Raji (cell line): ENCODE data around the gene USP10.

ENCODE experiments used
- POLR2A ChIP-seq: IDR thresholded peaks from 2 replicates; pipeline ENCODE4 v1.6.1; 2011; ENCODE audit warnings: low read depth, low read length, control low read depth; ENCODE audit not compliant: insufficient read depth

Gene USP10

DNA sequence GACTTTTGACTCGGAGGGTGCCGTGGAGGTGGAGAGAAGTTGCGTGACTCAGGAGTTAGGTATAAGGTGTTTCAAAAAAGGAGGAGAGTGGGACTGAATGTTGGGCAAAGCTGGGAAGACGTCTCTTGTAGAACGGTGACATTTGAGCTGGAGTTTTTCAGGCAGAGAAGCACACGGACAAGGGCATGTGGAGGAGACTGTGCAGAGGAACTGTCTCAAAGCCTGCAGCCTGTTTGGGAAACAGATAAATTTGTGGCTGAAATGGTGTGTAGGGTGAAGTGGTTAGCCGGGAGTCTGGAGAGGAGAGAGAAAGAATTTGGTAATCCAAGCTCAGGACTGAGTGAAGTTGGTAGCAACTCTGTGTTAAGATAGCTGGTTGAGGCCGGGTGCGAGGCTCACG lies 9.8 kb downstream of the USP10 start:
- no peak for TF ChIP-seq POLR2A

DNA sequence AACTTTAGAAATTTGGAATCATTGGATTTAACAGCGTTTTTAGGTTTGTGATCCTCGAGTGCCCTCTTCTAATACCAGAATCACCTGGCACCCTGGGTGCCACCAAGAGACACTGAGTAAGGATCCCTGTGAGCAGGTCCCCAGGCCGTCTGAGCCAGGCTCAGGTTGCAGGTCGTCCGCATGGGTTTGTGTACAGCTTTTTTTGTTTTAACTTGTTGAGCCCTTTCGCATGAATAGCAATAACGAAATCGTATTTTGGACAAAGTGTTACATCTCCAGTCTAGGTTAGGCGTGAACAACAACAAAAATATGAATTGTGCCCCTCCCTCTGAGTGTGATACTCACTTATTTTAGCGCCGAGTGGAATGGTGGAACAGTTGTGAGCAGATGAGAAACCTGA lies 10.9 kb downstream of the USP10 start:
- no peak for TF ChIP-seq POLR2A

DNA sequence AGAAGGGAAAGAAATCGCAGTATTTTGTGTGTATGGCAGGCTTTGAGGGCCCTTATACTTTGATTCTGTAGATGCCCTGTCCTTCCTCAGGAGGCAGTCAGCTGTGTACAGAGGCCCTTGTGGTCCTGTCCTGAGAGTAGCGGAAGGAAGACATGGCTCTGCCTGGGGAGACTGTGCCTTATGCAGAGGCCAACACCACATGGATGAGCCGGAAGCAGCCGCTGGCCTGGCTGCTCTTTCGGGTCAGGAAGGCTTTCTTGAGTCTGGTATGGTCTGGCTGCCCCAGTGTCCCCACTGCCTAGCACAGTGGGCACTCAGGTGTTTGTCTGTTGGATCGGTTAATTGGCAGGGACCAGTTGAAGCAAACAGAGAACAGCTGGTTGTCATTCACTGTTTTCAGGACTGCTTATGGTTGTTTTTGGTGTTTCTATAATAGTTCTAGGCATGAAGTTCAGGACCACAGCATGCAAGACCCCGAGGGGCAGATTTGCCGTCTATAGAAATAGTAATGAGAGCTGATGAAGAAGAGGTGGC lies 12.4 kb downstream of the USP10 start:
- no peak for TF ChIP-seq POLR2A

DNA sequence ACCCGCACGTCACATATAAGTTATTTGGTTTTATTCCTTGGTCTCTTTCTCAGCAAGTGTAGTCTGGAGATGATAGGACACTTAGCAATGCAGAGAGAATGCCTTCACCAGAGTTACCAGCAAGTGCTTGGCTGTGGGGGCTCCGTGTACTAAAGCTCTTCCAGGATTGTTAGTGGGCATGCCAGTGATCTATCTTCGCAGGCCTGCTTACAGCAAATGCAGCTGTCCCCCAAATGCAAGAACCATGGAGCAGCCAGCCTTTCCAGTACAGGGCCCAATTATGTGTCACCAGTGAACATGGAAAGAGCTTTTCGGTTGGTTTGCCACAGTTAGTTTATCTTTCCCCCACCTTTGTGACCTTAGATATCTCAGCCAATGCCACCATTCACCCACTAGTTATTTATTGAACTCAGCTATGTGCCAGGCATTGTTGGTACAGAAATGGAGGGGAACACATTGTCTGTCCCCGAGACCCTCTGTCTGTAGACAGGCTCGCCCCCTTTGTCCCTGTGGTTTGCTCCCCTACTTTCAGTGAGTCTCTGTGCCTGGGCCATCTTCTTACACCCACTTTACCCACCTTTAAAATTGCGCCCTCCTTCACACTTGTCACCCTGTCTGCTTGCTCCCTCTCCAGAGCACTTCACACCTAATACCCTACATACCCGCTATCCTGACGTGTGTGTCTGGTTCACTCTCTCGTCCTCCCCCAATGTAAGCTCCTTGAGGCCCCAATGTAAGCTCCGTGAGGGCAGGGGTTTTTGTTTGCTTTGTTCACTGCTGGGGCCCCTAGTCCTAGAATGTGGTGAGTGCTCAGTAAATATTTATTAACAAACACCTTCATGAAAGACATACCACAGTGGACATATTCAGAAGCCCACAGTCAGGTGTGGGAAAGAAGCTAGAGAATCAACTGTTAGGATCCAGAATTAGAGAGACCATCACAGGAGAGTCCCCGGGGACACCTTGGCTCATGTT lies 13.3 kb downstream of the USP10 start:
- no peak for TF ChIP-seq POLR2A

DNA sequence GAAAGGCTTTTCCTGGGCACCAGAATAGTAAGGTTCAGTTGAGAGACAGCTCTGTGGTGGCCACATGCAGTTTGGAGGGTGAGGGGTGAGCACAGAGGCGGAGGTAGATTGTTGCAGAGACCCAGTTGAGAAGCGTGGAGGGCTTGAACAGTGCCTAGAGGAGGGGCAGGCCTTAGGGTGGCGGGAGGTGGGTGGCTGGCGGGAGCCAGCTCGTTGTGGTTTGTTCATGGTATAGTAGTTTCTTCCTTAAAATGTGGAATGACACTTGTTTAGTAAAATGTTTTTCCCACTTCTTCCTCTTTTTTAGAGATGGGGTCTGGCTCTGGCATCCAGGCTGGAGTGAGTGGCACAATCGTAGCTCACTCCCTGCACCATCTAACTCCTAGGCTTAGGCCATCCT lies 14.2 kb downstream of the USP10 start:
- TF ChIP-seq POLR2A = no peak

DNA sequence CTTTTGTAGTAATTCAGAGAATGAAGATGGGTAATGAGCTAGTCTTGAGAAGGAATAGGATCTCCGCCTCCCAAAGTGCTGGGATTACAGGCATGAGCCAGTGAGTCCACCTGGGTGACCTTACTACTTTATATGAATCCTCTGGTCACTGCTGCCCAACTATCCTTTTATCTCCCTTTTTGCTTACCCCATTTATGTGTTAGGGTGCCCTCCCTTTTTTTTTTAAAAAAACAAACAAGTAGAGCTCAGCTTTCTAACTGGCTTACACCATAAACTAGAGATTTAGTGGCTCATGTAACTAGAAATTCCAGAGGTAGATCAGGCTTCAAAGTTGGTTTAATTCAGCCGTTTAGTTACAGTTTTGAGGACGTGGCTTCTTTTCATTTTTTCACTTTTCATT lies 15.6 kb downstream of the USP10 start:
- no peak for TF ChIP-seq POLR2A

DNA sequence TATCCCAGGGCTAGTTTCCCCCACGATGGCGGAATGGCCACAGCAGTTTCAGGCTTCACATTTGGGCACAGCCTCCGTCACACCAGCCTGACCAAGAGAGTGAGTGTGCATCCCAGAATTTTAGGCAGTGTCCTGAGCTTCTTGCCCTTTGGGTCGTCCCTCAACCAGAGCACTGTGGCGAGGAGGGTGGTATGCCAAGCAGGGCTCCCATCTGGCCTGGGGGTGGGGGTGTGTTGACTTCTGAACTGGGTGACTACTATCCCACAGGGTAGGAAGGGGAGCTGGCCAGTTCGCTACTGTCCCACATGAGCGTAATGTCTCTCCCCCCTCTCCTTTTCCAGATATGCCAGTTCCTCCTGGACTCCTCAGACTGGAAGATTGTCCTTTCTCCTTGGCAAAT lies 16.1 kb downstream of the USP10 start:
- TF ChIP-seq POLR2A = no peak

DNA sequence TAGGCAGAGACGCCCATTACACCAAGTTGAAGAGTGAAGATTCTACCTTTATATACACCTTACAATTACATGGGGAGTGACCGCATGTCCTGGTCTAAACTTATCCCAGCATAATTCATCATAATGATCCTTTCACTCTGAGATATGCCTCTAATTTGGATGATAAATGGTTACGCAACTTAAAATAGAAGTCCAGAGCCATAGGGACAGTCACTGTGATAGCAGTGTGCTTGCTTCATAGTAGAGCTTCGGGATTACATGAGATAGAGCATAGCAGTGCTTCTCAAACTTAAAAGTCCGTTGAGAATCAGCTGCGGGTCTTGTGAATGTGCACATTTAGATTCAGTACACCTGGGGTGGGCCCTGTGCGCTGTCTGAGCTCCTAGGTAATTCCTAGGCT lies 16.9 kb downstream of the USP10 start:
- TF ChIP-seq POLR2A = no peak

DNA sequence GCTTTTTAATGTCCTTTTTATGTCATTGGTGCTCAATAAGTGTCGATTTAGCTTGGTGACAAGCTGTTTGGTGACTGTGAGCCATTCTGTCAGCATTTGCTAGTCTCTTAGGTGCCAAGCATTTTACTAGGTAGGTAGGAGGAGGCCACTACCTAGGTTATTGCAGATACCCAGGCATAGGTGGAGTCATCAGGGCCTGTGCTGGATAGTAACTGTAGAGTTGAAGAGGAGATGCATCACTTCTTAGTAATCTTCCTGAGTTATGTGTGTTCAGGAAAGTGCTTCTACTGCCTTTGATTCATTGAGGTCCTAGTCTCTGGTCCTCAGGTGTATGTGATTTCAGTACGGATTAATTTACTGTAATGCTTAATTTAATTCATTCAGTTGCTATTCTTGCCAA lies 17.7 kb downstream of the USP10 start:
- TF ChIP-seq POLR2A = no peak

DNA sequence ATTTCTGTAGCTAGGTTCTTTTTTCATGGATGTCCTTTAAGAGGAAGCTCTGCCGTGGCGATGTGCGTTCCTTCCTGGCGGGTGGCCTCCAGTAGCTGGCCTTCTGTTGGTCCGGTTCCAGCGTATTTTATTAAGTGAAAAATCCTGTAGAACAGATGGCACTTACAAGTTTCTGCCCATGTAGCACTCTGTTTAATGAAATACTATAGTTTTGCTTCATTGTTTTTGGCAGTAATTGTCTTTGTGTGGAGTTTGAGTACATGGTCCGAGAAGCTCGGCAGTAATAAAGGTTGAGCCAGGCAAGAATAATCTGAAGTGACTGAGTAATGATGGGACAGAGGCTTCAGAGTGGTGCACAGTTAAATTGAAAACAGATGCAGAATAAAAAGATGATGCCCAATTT lies 20.4 kb downstream of the USP10 start:
- TF ChIP-seq POLR2A = no peak

DNA sequence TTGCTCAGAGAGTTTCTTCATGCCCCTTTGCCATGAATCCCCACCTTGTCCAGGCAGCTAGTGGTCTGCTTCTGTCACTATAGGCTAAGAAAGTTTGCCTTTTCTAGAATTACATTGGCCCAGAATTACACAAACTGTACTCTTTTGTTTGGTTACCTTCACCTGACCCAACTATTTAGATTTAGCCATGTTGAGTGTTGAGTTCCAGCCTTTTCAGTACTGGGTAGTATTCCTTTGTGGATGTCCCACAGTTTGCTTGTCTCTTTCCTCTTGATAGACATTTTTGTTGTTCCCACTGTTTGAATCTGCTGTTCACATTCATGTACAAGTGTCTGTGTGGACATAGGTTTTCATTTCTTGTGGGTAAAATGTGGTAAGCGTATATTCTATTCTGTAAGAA lies 22.3 kb downstream of the USP10 start:
- no peak for TF ChIP-seq POLR2A

DNA sequence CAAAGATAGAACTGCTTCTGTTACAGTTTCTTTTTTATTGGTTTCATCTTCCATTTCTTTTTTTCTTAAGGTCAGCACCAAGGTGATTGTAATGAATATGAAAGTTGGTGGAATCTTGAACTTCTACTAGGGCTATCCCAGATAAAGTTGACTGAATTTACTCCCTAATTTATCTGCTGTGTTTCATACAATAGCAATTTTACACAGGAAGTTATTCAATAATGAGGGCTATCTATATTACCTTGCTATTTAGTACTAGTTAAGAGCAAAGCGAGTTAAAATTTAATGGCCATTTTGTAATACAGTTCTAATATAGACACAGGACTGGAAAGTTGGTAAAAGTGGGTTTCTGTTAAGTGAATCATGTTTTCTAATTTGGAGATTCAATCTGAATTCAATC lies 24.1 kb downstream of the USP10 start:
- TF ChIP-seq POLR2A = no peak

DNA sequence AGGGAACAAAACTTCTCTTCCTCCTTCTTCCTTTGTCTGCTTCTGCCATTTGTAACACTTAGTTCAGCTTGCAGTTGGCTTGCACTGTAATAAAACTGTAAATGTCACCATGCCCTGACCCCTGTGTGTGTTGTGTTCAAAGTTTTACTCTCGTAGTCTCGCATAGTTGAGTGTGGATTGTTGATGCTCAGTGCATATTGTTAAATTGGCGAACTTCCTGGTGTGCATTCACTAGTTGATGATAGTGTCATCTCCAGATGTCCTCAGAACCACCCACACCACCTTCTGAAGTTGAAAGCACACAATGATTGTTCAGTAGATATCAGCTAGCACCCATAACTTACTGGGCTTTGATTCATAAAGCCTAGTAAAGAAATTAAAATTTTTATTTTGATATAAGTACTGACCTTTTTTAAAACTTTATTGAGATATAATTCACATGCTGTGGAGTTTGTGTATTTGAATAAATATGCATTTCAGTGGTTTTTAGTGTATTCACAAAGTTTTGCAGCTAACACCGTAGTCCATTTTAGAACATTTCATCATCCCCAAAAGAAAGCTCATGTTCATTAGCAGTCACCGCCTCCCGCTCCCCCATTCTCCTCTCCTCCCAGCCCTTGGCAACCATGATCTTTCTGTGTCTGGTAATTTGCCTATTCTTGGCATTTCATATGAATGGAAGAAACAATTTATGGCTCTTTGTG lies 25.0 kb downstream of the USP10 start:
- TF ChIP-seq POLR2A = no peak

DNA sequence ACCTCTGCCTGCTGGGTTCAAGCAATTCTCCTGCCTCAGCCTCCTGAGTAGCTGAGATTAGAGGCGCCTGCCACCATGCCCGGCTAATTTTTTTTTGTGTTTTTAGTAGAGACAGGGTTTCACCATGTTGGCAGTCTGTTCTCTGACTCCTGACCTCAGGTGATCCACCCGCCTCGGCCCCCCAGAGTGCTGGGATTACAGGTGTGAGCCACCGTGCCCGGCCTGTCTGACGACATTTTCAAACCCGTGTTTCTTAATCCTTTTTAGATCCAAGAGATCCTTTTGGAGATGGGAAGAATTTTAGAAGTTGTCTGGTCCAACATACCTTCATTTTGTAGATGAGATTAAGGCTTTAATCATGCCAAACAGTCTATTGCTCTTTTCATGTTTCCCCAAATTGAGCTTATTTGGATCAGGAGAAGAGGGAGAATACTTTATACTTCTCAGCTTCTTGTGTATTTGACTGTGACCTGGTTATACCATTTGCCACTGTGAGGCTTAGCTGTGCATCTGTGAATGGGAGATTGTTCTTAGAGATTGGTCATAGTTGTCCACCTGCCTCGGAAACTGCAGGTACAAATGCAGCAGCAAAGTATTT lies 25.8 kb downstream of the USP10 start:
- TF ChIP-seq POLR2A = no peak

DNA sequence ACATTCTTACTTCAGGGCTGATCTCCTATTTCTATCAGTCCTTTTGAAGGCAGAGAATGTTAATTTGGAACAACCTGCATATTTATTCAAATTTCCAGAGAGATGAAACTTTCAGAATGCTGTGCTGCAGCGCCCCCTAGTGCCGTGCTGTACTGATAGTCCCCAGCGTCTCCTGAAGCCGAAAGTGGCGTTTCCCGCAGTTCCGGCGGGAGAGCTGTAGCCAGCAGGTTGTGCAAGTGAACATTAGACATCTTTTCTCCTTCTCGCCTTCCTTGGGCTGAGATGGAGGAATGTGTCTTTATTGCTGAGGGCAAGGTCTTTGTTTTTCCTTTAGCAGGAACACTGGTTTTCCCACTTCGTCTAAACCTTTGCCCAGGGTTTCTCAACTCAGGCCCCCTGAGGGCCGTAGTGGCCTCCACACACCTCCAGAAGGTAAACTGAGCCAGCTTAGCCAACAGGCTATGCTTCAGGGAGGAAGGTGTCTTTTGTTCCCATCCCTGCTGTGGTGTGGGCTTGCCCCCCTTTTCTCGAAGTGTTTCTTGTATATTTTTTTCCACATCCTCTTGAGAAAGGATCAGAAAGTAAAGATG lies 26.4 kb downstream of the USP10 start:
- TF ChIP-seq POLR2A = no peak
